ENCODE results near the gene LSM5. TPM values are rescaled to one million over a fixed set of nuclear protein-coding genes. Genes with fewer than 3 reads are reported as not detected.
A peak's percentile ranks its signal among the peaks of the same experiment; 100 is the strongest.

LSM5 gene
- total RNA-seq (2022) (100.0 and 101 TPM in 2 replicates), Bru-seq, nascent RNA (percentile 87 among the genes with signal in this experiment), BruChase-seq, experiment 1, labeled RNA remaining after a 2-hour chase (percentile 89 among the genes with signal in this experiment), BruChase-seq, experiment 2, labeled RNA remaining after a 6-hour chase (percentile 95 among the genes with signal in this experiment)
- long read RNA-seq, transcript LSM5-208 (5 exons, 2,258 nt), result major isoform, 127 of 148 reads
- long read RNA-seq, partial matches to known transcripts, result 1 of 148 reads
- long read RNA-seq, other reads (novel, unspliced or antisense), result 16 of 148 reads

DNA sequence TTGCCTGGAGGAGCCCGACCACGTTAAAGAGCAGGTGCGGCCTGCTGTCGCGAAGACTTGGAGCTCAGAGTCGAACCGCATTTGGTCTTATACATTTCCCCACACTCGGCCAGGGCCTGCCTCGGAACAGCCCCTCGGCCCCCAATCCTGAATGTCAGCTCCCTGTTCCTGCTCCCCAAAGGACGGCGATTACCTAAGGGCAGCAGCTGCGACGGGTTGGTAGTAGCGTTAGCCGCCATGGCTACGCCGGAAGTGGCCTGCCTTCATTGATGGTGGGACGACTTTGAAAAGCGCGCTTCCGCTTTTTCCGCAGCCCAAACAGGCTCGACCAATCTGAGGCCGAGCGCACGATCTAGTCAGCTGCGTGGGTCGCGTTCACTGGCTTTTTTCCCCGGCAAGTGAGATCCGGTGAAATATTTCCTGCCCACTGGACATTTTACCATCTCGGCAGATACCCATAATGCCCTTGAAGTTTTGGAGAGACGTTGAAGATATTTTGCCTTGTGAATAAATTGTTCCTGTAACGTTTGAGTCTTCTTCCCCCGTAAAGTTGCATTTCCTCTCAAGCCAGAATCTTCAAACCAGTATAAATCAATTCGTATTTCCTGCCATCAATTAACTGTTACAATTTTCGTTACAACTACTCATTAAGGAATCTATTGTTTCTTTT, at the start of gene LSM5:
Gene LSM5 (minus strand): TSS at position 254 of the 670 bp plus-strand sequence. CDS start 15 bp downstream, at position 239.
- no peaks in the 10 kb centered on the region for H3K27me3 Mint-ChIP-seq (ENCODE audit: insufficient read depth, unreplicated experiment)
- BruUV-seq (replicated peaks), result TSS peak; percentile 35
- H3K4me3 ChIP-seq (ENCODE audit: low read depth, low read length), result peak within 1 kb of the TSS; percentile 93
- intact Hi-C loops (cut with micrococcal nuclease; ENCODE audit: unreplicated experiment), result loop anchor here (1.0 to 2.0 kb wide), 2 partner anchors 97 to 146 kb away; no protein-coding TSS in a partner anchor
- peaks cover 6% of the 10 kb centered on the region for H3K4me1 Mint-ChIP-seq (ENCODE audit: low read depth, unreplicated experiment)
- H3K27me3 ChIP-seq (replicated peaks; ENCODE audit: control insufficient read depth, insufficient read depth, low read length), result no peaks in the 10 kb centered on the region
- H3K9me3 ChIP-seq, result no peaks in the 10 kb centered on the region
- H3K27ac Mint-ChIP-seq (ENCODE audit: unreplicated experiment), result peak within 1 kb of the TSS; percentile 95
- peaks cover 22% of the 10 kb centered on the region for H3K36me3 Mint-ChIP-seq (ENCODE audit: insufficient read depth, unreplicated experiment)
- H3K36me3 ChIP-seq (ENCODE audit: control insufficient read depth, insufficient read depth, low read length), result no peaks in the 10 kb centered on the region
- peak within 1 kb of the TSS; percentile 89 for H3K4me3 Mint-ChIP-seq (ENCODE audit: unreplicated experiment)
- CTCF ChIA-PET, result interaction anchor here (1.3 kb wide), 1 partner anchor 11 kb away, joined by 5 read pairs; no protein-coding TSS in a partner anchor
- TF ChIP-seq, protein P1, sequence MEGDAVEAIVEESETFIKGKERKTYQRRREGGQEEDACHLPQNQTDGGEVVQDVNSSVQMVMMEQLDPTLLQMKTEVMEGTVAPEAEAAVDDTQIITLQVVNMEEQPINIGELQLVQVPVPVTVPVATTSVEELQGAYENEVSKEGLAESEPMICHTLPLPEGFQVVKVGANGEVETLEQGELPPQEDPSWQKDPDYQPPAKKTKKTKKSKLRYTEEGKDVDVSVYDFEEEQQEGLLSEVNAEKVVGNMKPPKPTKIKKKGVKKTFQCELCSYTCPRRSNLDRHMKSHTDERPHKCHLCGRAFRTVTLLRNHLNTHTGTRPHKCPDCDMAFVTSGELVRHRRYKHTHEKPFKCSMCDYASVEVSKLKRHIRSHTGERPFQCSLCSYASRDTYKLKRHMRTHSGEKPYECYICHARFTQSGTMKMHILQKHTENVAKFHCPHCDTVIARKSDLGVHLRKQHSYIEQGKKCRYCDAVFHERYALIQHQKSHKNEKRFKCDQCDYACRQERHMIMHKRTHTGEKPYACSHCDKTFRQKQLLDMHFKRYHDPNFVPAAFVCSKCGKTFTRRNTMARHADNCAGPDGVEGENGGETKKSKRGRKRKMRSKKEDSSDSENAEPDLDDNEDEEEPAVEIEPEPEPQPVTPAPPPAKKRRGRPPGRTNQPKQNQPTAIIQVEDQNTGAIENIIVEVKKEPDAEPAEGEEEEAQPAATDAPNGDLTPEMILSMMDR (IDR thresholded peaks at IDR 0.05; ENCODE audit: insufficient read depth in 1 of 2, low read depth in 1 of 2, low read length in 1 of 2, severe bottlenecking in 1 of 2, unreplicated experiment in 1 of 2), result no peak
- DNase-seq, result peak; percentile 90 to 92
- POLR2A ChIA-PET, result interaction anchor here (0.5 kb wide), 1 partner anchor 46 kb away, joined by 3 read pairs; no protein-coding TSS in a partner anchor
- no peaks in the 10 kb centered on the region for H3K4me1 ChIP-seq
- no peaks in the 10 kb centered on the region for H3K9me3 Mint-ChIP-seq (ENCODE audit: unreplicated experiment)

DNA sequence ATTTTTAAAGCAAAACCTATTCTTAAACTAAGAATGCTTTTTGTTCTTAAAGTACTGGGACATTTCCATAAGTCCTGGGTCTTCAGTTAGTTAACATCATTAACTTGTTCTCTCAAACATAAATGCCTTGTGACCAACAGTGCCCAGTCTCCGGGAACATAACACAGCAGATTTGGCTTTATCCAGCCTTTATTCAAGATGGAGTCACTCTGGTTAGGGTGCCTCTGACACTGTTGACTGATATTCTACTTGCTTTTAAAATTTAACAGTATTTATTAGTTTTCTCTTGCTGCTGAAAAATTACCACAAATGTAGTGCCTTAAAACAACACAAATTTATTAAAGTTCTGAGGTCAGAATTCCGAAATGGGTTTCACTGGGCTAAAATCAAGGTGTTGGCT, 49.2 kb upstream of the LSM5 start:
- H3K36me3 ChIP-seq (ENCODE audit: control insufficient read depth, insufficient read depth, low read length), result no peaks in the 10 kb centered on the region
- no peak for DNase-seq
- H3K4me3 ChIP-seq (ENCODE audit: low read depth, low read length), result no peak overlapping the region
- TF ChIP-seq, protein P1 (IDR thresholded peaks at IDR 0.05; ENCODE audit: insufficient read depth in 1 of 2, low read depth in 1 of 2, low read length in 1 of 2, severe bottlenecking in 1 of 2, unreplicated experiment in 1 of 2), result no peak
- BruUV-seq (replicated peaks), result no TSS peak
- H3K27me3 ChIP-seq (replicated peaks; ENCODE audit: control insufficient read depth, insufficient read depth, low read length), result no peaks in the 10 kb centered on the region
- POLR2A ChIA-PET, result no interaction called here
- H3K27me3 Mint-ChIP-seq (ENCODE audit: insufficient read depth, unreplicated experiment), result no peaks in the 10 kb centered on the region
- intact Hi-C loops (cut with micrococcal nuclease; ENCODE audit: unreplicated experiment), result no loop called here
- H3K4me1 Mint-ChIP-seq (ENCODE audit: low read depth, unreplicated experiment), result no peaks in the 10 kb centered on the region
- no peaks in the 10 kb centered on the region for H3K9me3 ChIP-seq
- CTCF ChIA-PET, result no interaction called here
- H3K4me3 Mint-ChIP-seq (ENCODE audit: unreplicated experiment), result no peak overlapping the region
- H3K36me3 Mint-ChIP-seq (ENCODE audit: insufficient read depth, unreplicated experiment), result peaks cover 17% of the 10 kb centered on the region
- no peaks in the 10 kb centered on the region for H3K9me3 Mint-ChIP-seq (ENCODE audit: unreplicated experiment)
- no peak overlapping the region for H3K27ac Mint-ChIP-seq (ENCODE audit: unreplicated experiment)
- no peaks in the 10 kb centered on the region for H3K4me1 ChIP-seq

DNA sequence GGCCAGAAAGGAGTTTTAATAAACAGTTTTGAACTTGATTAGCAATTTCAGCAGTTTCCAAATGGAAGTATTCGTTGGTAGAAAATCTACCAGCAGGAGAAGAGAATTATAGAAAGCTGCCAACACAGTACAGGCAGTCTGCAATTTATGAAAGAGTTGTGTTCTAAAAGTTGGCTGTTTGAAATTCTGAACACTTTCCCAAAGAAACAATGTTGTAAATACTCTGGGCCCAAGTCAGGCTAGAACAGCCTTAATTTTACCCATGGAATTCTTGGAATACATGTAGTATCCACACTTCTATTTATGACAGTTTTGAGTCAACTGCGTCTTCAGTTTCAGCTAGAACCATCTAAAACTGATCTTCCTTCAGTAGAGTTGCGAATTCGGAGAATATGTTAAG, 47.6 kb upstream of the LSM5 start:
- no peaks in the 10 kb centered on the region for H3K9me3 ChIP-seq
- Mint-ChIP-seq H3K27me3 (ENCODE audit: insufficient read depth, unreplicated experiment) (no peaks in the 10 kb centered on the region), H3K36me3 (ENCODE audit: insufficient read depth, unreplicated experiment) (peaks cover 8% of the 10 kb centered on the region), H3K4me3 (ENCODE audit: unreplicated experiment) (no peak overlapping the region), H3K9me3 (ENCODE audit: unreplicated experiment) (no peaks in the 10 kb centered on the region), H3K27ac (ENCODE audit: unreplicated experiment) (no peak overlapping the region), H3K4me1 (ENCODE audit: low read depth, unreplicated experiment) (no peaks in the 10 kb centered on the region)
- TF ChIP-seq, protein P1 (IDR thresholded peaks at IDR 0.05; ENCODE audit: insufficient read depth in 1 of 2, low read depth in 1 of 2, low read length in 1 of 2, severe bottlenecking in 1 of 2, unreplicated experiment in 1 of 2), result no peak
- ChIA-PET CTCF (no interaction called here), POLR2A (no interaction called here)
- intact Hi-C loops (cut with micrococcal nuclease; ENCODE audit: unreplicated experiment), result no loop called here
- no peak for DNase-seq
- no peak overlapping the region for H3K4me3 ChIP-seq (ENCODE audit: low read depth, low read length)
- no peaks in the 10 kb centered on the region for H3K27me3 ChIP-seq (replicated peaks; ENCODE audit: control insufficient read depth, insufficient read depth, low read length)
- no peaks in the 10 kb centered on the region for H3K36me3 ChIP-seq (ENCODE audit: control insufficient read depth, insufficient read depth, low read length)
- BruUV-seq (replicated peaks), result no TSS peak
- no peaks in the 10 kb centered on the region for H3K4me1 ChIP-seq
